Endodermal cell (in vitro differentiated cells): ENCODE data around the gene PIP5K1C. TPM values are rescaled to one million over a fixed set of nuclear protein-coding genes. Genes with fewer than 3 reads are reported as not detected.

ENCODE experiments used
- DNase-seq: peaks from one replicate; pipeline ENCODE4 v3.0.0-alpha.2; 2017
- H3K27ac ChIP-seq: 2 replicates; pipeline ENCODE4 v1.5.1; 2013; ENCODE audit warnings: mild to moderate bottlenecking, low read depth, low read length, moderate library complexity
- H3K27me3 ChIP-seq: 2 replicates; pipeline ENCODE4 v1.6.1; 2013; ENCODE audit warnings: mild to moderate bottlenecking, low read length, moderate library complexity; ENCODE audit not compliant: insufficient read depth, control insufficient read depth, poor library complexity, severe bottlenecking
- H3K36me3 ChIP-seq: 2 replicates; pipeline ENCODE4 v1.7.0; 2013; ENCODE audit warnings: mild to moderate bottlenecking, low read length, moderate library complexity; ENCODE audit not compliant: control insufficient read depth, insufficient read depth
- H3K4me1 ChIP-seq: one replicate; pipeline ENCODE4 v1.7.0; 2013; ENCODE audit warnings: low read length; ENCODE audit not compliant: control insufficient read depth, insufficient read depth
- H3K4me3 ChIP-seq: 2 replicates; pipeline ENCODE4 v1.5.1; 2013; ENCODE audit warnings: mild to moderate bottlenecking, low read length, moderate library complexity
- H3K9ac ChIP-seq: 2 replicates; pipeline ENCODE4 v1.6.1; 2013; ENCODE audit warnings: mild to moderate bottlenecking, low read length, moderate library complexity; ENCODE audit not compliant: poor library complexity, severe bottlenecking; ENCODE audit errors: extremely low read depth
- H3K9me3 ChIP-seq: 2 replicates; pipeline ENCODE4 v1.6.1; 2013; ENCODE audit warnings: mild to moderate bottlenecking, low read length, moderate library complexity; ENCODE audit not compliant: control insufficient read depth
- H3K27ac Mint-ChIP-seq: 2 replicates; pipeline ENCODE4 v1.8.0; 2020; ENCODE audit warnings: mixed read lengths
- H3K27me3 Mint-ChIP-seq: 2 replicates; pipeline ENCODE4 v1.8.0; 2021; ENCODE audit warnings: mild to moderate bottlenecking, mixed read lengths; ENCODE audit not compliant: insufficient read depth
- H3K36me3 Mint-ChIP-seq: 2 replicates; pipeline ENCODE4 v1.8.0; 2020; ENCODE audit warnings: low read depth, mixed read lengths
- H3K4me1 Mint-ChIP-seq: 2 replicates; pipeline ENCODE4 v1.8.0; 2020; ENCODE audit warnings: mixed read lengths
- H3K4me3 Mint-ChIP-seq: 2 replicates; pipeline ENCODE4 v1.8.0; 2020; ENCODE audit warnings: mild to moderate bottlenecking, moderate library complexity, mixed read lengths
- H3K9me3 Mint-ChIP-seq: 2 replicates; pipeline ENCODE4 v1.8.0; 2020; ENCODE audit warnings: mild to moderate bottlenecking, mixed read lengths
- WGBS, 2 experiments: methylation state at CpG; one replicate each; pipeline versions ENCODE4 v1.1.5 to v1.1.7; 2013; ENCODE audit warnings: missing lambda C conversion rate in 2 of 2, mixed read lengths in 1 of 2; ENCODE audit not compliant: insufficient coverage in 1 of 2, insufficient read length in 1 of 2; 5-methylcytosine and 5-hydroxymethylcytosine counted together
- total RNA-seq, 2 donors: library from RNA; stranded (reverse); fragmentation: NEBNext Ultra II Directional in 1 of 2; extraction: Animal tissue kit (Norgen Biotek cat#: 25700) in 1 of 2; gene quantifications; 2 replicates in 1 of 2; 3 replicates in 1 of 2; pipeline ENCODE4 v1.2.1, GENCODE V29; 2021
- TF ChIP-seq, protein P1 (sequence below): fragments of 200-600 bp; sonication (generic); conservative IDR thresholded peaks from 2 replicates; pipeline ENCODE4 v1.5.0; 2021; ENCODE audit warnings: antibody characterized with exemption, mild to moderate bottlenecking

Gene PIP5K1C
- total RNA-seq, 2 donors from 2014 or later: 43.5 to 51.5 TPM

DNA sequence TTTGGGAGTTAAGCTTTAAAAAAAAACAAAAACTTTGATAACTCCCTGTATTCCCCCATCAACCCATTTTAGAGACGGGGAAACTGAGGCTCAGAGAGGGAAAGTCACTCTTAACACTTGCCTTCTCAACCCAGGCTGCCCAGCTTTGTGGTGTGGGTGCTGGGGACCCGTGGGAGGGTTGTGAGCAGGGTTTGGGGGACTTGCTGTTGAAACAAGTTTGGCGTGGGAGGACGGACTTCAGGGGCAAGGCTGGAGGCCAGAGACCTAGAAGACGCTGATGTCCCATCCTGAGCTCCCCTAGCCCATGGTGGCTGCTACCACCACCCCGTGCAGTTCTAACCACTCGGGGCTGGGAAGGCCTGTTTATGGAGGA, 72.9 kb downstream of the PIP5K1C start:
- Mint-ChIP-seq H3K4me1 (peaks cover 6% of the 10 kb centered on the region), H3K4me3 (peak overlapping the region; percentile 89), H3K27me3 (no peaks in the 10 kb centered on the region), H3K9me3 (no peaks in the 10 kb centered on the region), H3K27ac (peak overlapping the region; percentile 99), H3K36me3 (peaks cover 17% of the 10 kb centered on the region)
- H3K27me3 ChIP-seq: no peaks in the 10 kb centered on the region
- H3K4me1 ChIP-seq: peaks cover 3% of the 10 kb centered on the region
- WGBS, 2 experiments: 79 to 86% methylated on average over 3 to 7 of the region's 7 CpGs
- no peak for DNase-seq
- TF ChIP-seq, protein P1, sequence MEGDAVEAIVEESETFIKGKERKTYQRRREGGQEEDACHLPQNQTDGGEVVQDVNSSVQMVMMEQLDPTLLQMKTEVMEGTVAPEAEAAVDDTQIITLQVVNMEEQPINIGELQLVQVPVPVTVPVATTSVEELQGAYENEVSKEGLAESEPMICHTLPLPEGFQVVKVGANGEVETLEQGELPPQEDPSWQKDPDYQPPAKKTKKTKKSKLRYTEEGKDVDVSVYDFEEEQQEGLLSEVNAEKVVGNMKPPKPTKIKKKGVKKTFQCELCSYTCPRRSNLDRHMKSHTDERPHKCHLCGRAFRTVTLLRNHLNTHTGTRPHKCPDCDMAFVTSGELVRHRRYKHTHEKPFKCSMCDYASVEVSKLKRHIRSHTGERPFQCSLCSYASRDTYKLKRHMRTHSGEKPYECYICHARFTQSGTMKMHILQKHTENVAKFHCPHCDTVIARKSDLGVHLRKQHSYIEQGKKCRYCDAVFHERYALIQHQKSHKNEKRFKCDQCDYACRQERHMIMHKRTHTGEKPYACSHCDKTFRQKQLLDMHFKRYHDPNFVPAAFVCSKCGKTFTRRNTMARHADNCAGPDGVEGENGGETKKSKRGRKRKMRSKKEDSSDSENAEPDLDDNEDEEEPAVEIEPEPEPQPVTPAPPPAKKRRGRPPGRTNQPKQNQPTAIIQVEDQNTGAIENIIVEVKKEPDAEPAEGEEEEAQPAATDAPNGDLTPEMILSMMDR: no peak
- H3K27ac ChIP-seq: no peak overlapping the region
- peak overlapping the region; percentile 61 for H3K4me3 ChIP-seq
- H3K9ac ChIP-seq: no peak overlapping the region
- H3K9me3 ChIP-seq: no peaks in the 10 kb centered on the region
- peaks cover 3% of the 10 kb centered on the region for H3K36me3 ChIP-seq

- H3K9me3 Mint-ChIP-seq: no peaks in the 10 kb centered on the region
- Histone ChIP-seq H3K9me3 (no peaks in the 10 kb centered on the region), H3K4me1 (peaks cover 3% of the 10 kb centered on the region), H3K27ac (peak within 1 kb of the TSS; percentile 98), H3K9ac (peak within 1 kb of the TSS; percentile 94), H3K27me3 (no peaks in the 10 kb centered on the region), H3K4me3 (peak within 1 kb of the TSS; percentile 97), H3K36me3 (peaks cover 7% of the 10 kb centered on the region)
- H3K36me3 Mint-ChIP-seq: peaks cover 19% of the 10 kb centered on the region
- H3K4me1 Mint-ChIP-seq: peaks cover 6% of the 10 kb centered on the region
- WGBS, 2 experiments: 0% methylated on average over 44 to 80 of the region's 80 CpGs
- peak within 1 kb of the TSS; percentile 89 for H3K4me3 Mint-ChIP-seq
- peak within 1 kb of the TSS; percentile 99 for H3K27ac Mint-ChIP-seq
- peak; percentile 99 for DNase-seq
- H3K27me3 Mint-ChIP-seq: no peaks in the 10 kb centered on the region
- TF ChIP-seq, protein P1: no peak
Observed at GRCh38 chr19:3626473-3627350, 73.6 kb downstream of the PIP5K1C start, which contains the start of gene CACTIN. Gene CACTIN, minus strand, starts transcription at chr19:3626790. Its CDS starts 28 bp downstream, at chr19:3626762.

DNA sequence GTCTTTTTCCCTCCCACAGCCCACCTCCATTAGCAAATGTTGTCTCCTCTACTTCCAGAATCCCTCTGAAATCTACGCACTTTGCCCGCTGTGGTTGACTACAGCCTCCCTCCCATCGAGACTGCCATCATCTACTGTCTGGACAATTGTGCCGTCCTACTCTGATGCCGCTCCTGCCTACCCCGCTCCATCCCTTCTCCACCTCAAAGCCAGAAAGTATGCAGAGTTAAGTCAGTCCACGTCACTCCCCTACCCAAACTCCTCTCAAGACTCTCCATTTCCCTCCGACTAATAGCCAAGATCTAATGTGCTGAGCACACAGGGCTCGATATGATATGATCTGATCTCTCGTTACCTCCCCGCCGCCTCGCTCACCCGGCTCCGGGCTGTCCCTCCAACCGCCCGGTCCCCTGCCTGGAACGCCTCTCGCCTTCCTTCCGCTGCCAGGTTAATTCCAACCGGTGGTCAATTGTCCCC, 74.2 kb downstream of the PIP5K1C start:
- H3K27me3 ChIP-seq: no peaks in the 10 kb centered on the region
- no peak overlapping the region for H3K27ac ChIP-seq
- peaks cover 3% of the 10 kb centered on the region for H3K4me1 ChIP-seq
- H3K36me3 Mint-ChIP-seq: peaks cover 23% of the 10 kb centered on the region
- TF ChIP-seq, protein P1: no peak
- H3K27ac Mint-ChIP-seq: peak overlapping the region; percentile 99
- no peaks in the 10 kb centered on the region for H3K9me3 ChIP-seq
- H3K27me3 Mint-ChIP-seq: no peaks in the 10 kb centered on the region
- H3K9me3 Mint-ChIP-seq: no peaks in the 10 kb centered on the region
- peak overlapping the region; percentile 89 for H3K4me3 Mint-ChIP-seq
- H3K36me3 ChIP-seq: peaks cover 12% of the 10 kb centered on the region
- 2% methylated on average over 20 to 21 of the region's 21 CpGs for WGBS, 2 experiments
- H3K9ac ChIP-seq: peak overlapping the region; percentile 94
- H3K4me3 ChIP-seq: peak overlapping the region; percentile 97
- peaks cover 6% of the 10 kb centered on the region for H3K4me1 Mint-ChIP-seq
- DNase-seq: no peak
